H9 (cell line): ENCODE data around the gene APLP2. TPM values are rescaled to one million over a fixed set of nuclear protein-coding genes. Genes with fewer than 3 reads are reported as not detected.

Source experiments
- DNase-seq: peaks from one replicate; pipeline ENCODE4 v3.0.0-alpha.2; 2017
- H2AFZ ChIP-seq: one replicate; pipeline ENCODE4 v1.6.1; 2013; ENCODE audit warnings: mild to moderate bottlenecking, low read length, control low read depth, moderate library complexity
- H2AK5ac ChIP-seq: 2 replicates; pipeline ENCODE4 v1.6.1; 2013; ENCODE audit warnings: low read length, control low read depth, mixed read lengths; ENCODE audit not compliant: insufficient read length
- H2BK120ac ChIP-seq: one replicate; pipeline ENCODE4 v1.6.1; 2013; ENCODE audit warnings: low read depth, mild to moderate bottlenecking, low read length, control low read depth, inconsistent platforms; ENCODE audit not compliant: poor library complexity, severe bottlenecking
- H2BK12ac ChIP-seq: 2 replicates; pipeline ENCODE4 v1.6.1; 2013; ENCODE audit warnings: low read length, control low read depth, mixed read lengths, low read depth; ENCODE audit not compliant: insufficient read length
- H2BK15ac ChIP-seq: 2 replicates; pipeline ENCODE4 v1.6.1; 2013; ENCODE audit warnings: low read depth, low read length, control low read depth
- H2BK20ac ChIP-seq: one replicate; pipeline ENCODE4 v1.6.1; 2013; ENCODE audit warnings: low read depth, mild to moderate bottlenecking, low read length, control low read depth, inconsistent platforms; ENCODE audit not compliant: poor library complexity, severe bottlenecking
- H2BK5ac ChIP-seq: 2 replicates; pipeline ENCODE4 v1.6.1; 2013; ENCODE audit warnings: low read length, control low read depth, mixed read lengths; ENCODE audit not compliant: insufficient read length
- H3K14ac ChIP-seq: 2 replicates; pipeline ENCODE4 v1.6.1; 2013; ENCODE audit warnings: low read length, control low read depth; ENCODE audit not compliant: insufficient read depth
- H3K18ac ChIP-seq: 2 replicates; pipeline ENCODE4 v1.6.1; 2013; ENCODE audit warnings: low read depth, mild to moderate bottlenecking, mixed read lengths, low read length, control low read depth; ENCODE audit not compliant: insufficient read length
- H3K23ac ChIP-seq: 2 replicates; pipeline ENCODE4 v1.6.1; 2013; ENCODE audit warnings: low read length, control low read depth, mixed read lengths, low read depth; ENCODE audit not compliant: insufficient read length
- H3K23me2 ChIP-seq: 2 replicates; pipeline ENCODE4 v1.6.1; 2013; ENCODE audit warnings: low read depth, mild to moderate bottlenecking, mixed read lengths, low read length, control low read depth; ENCODE audit not compliant: insufficient read length, poor library complexity, severe bottlenecking
- H3K27ac ChIP-seq: 2 replicates; pipeline ENCODE4 v1.5.1; 2013; ENCODE audit warnings: low read length, control low read depth, mixed read lengths, low read depth; ENCODE audit not compliant: insufficient read length
- H3K27me3 ChIP-seq: 2 replicates; pipeline ENCODE4 v1.6.1; 2013; ENCODE audit warnings: low read length, control low read depth, inconsistent platforms; ENCODE audit not compliant: insufficient read depth
- H3K4ac ChIP-seq: 2 replicates; pipeline ENCODE4 v1.6.1; 2013; ENCODE audit warnings: low read depth, mild to moderate bottlenecking, control low read depth, inconsistent platforms, low read length, moderate library complexity
- H3K4me1 ChIP-seq: 2 replicates; pipeline ENCODE4 v1.6.1; 2013; ENCODE audit warnings: low read length, control low read depth, inconsistent platforms; ENCODE audit not compliant: insufficient read depth
- H3K4me2 ChIP-seq: 2 replicates; pipeline ENCODE4 v1.6.1; 2013; ENCODE audit warnings: low read length, control low read depth, mixed read lengths; ENCODE audit not compliant: insufficient read length, insufficient read depth
- H3K56ac ChIP-seq: 2 replicates; pipeline ENCODE4 v1.6.1; 2013; ENCODE audit warnings: low read depth, mild to moderate bottlenecking, mixed read lengths, low read length, control low read depth; ENCODE audit not compliant: insufficient read length
- H3K79me1 ChIP-seq: 2 replicates; pipeline ENCODE4 v1.6.1; 2013; ENCODE audit warnings: low read depth, mild to moderate bottlenecking, moderate library complexity, low read length, control low read depth, inconsistent platforms; ENCODE audit not compliant: insufficient read depth, poor library complexity, severe bottlenecking
- H3K79me2 ChIP-seq: 2 replicates; pipeline ENCODE4 v1.6.1; 2013; ENCODE audit warnings: low read length, control low read depth, inconsistent platforms; ENCODE audit not compliant: insufficient read depth
- H3K9ac ChIP-seq: 2 replicates; pipeline ENCODE4 v1.6.1; 2013; ENCODE audit warnings: low read length, control low read depth, mixed read lengths; ENCODE audit not compliant: insufficient read length; ENCODE audit errors: extremely low read depth
- H3K9me3 ChIP-seq: one replicate; pipeline ENCODE4 v1.6.1; 2013; ENCODE audit warnings: low read depth, low read length, inconsistent platforms; ENCODE audit not compliant: control insufficient read depth
- H3T11ph ChIP-seq: one replicate; pipeline ENCODE4 v1.6.1; 2013; ENCODE audit warnings: mild to moderate bottlenecking, low read length, control low read depth, inconsistent platforms
- H4K20me1 ChIP-seq: one replicate; pipeline ENCODE4 v1.6.1; 2013; ENCODE audit not compliant: control insufficient read depth, insufficient read length, insufficient read depth
- H4K5ac ChIP-seq: 2 replicates; pipeline ENCODE4 v1.6.1; 2013; ENCODE audit warnings: low read depth, mild to moderate bottlenecking, mixed read lengths, low read length, control low read depth; ENCODE audit not compliant: insufficient read length
- H4K8ac ChIP-seq: replicated peaks from 2 replicates; pipeline ENCODE4 v1.6.1; 2013; ENCODE audit warnings: low read length, control low read depth, mixed read lengths, low read depth; ENCODE audit not compliant: insufficient read length
- H4K91ac ChIP-seq: 2 replicates; pipeline ENCODE4 v1.6.1; 2013; ENCODE audit warnings: low read depth, mild to moderate bottlenecking, moderate library complexity, mixed read lengths, low read length, control low read depth; ENCODE audit not compliant: insufficient read length
- H3K27ac Mint-ChIP-seq, 3 experiments: 2 replicates in 2 of 3; 3 replicates in 1 of 3; pipeline ENCODE4 v1.8.0; 2020 to 2021; ENCODE audit warnings: mixed read lengths in 3 of 3, mild to moderate bottlenecking in 1 of 3, moderate library complexity in 1 of 3
- H3K27me3 Mint-ChIP-seq: 2 replicates; pipeline ENCODE4 v1.8.0; 2021; ENCODE audit warnings: low read depth, mild to moderate bottlenecking, moderate library complexity, mixed read lengths
- H3K36me3 Mint-ChIP-seq, 3 experiments: 2 replicates in 2 of 3; 3 replicates in 1 of 3; pipeline ENCODE4 v1.8.0; 2020 to 2021; ENCODE audit warnings: low read depth in 3 of 3, mixed read lengths in 3 of 3; ENCODE audit not compliant: insufficient read depth in 1 of 3
- H3K4me1 Mint-ChIP-seq, 2 experiments: 2 replicates each; pipeline ENCODE4 v1.8.0; 2020; ENCODE audit warnings: mixed read lengths in 2 of 2
- H3K4me3 Mint-ChIP-seq, 2 experiments: 2 replicates in 1 of 2; 3 replicates in 1 of 2; pipeline ENCODE4 v1.8.0; 2020 to 2021; ENCODE audit warnings: mild to moderate bottlenecking in 2 of 2, mixed read lengths in 2 of 2, moderate library complexity in 1 of 2
- H3K9me3 Mint-ChIP-seq, 2 experiments: 2 replicates in 1 of 2; 3 replicates in 1 of 2; pipeline ENCODE4 v1.8.0; 2020; ENCODE audit warnings: mild to moderate bottlenecking in 2 of 2, mixed read lengths in 2 of 2, moderate library complexity in 1 of 2
- CTCF ChIP-seq: fragments of 200-600 bp; sonication (generic); conservative IDR thresholded peaks from 3 replicates; pipeline ENCODE4 v1.8.0; 2021; ENCODE audit warnings: antibody characterized with exemption, mild to moderate bottlenecking
- WGBS: extraction: QIAGEN DNeasy Blood & Tissue Kit; methylation state at CpG from one replicate; pipeline ENCODE4 v1.1.7; 2013; ENCODE audit warnings: missing lambda C conversion rate, low lambda C conversion rate, mixed read lengths; ENCODE audit not compliant: insufficient read length; ENCODE audit errors: extremely low coverage; 5-methylcytosine and 5-hydroxymethylcytosine counted together
- total RNA-seq: library from RNA; stranded (reverse); gene quantifications from 2 replicates; pipeline ENCODE4 v1.2.1, GENCODE V29; 2021

The APLP2 gene
- total RNA-seq, 1 experiment from 2014 or later, result 328 TPM

- Mint-ChIP-seq H3K27ac (no peak overlapping the region), H3K4me3 (no peak overlapping the region), H3K36me3 (no peaks in the 10 kb centered on the region; a peak in 2 of 7 replicates), H3K4me1 (peaks cover 3 to 5% of the 10 kb centered on the region in 2 experiments), H3K9me3 (no peaks in the 10 kb centered on the region; a peak in 1 of 5 replicates), H3K27me3 (peaks cover 81% of the 10 kb centered on the region)
- Histone ChIP-seq H3K4me2 (no peak overlapping the region), H3K4me1 (no peaks in the 10 kb centered on the region), H3K23me2 (no peaks in the 10 kb centered on the region), H3K14ac (no peak overlapping the region), H3K79me1 (no peaks in the 10 kb centered on the region), H3K27ac (no peak overlapping the region), H3K23ac (no peak overlapping the region), H2BK120ac (no peak overlapping the region), H2BK12ac (no peak overlapping the region), H3K18ac (no peak overlapping the region), H3T11ph (no peak overlapping the region), H3K27me3 (peaks cover 18% of the 10 kb centered on the region; the same call in 1 of the 2 replicates), H4K5ac (no peak overlapping the region), H4K8ac (no peak overlapping the region), H2AFZ (no peak overlapping the region), H3K79me2 (no peaks in the 10 kb centered on the region), H3K9ac (no peak overlapping the region), H4K20me1 (no peaks in the 10 kb centered on the region), H2BK15ac (no peak overlapping the region), H2BK20ac (no peak overlapping the region), H3K9me3 (no peaks in the 10 kb centered on the region), H2AK5ac (no peak overlapping the region), H2BK5ac (no peak overlapping the region), H4K91ac (no peak overlapping the region), H3K4ac (no peak overlapping the region), H3K56ac (no peak overlapping the region)
- DNase-seq, result no peak
- no CpG with 5 or more reads among the region's 3 CpGs for WGBS
- no peak for TF ChIP-seq CTCF
Observed at GRCh38 chr11:130167146-130167545, 97.5 kb downstream of the APLP2 start.
